NCI-H446 treated with DMSO at 0.1 percent for 48 hours (cell line): Measurements from ENCODE around the gene NRXN3.

Experiments
- DNase-seq: peaks from one replicate; lab custom pipeline; 2025; lab: John Stamatoyannopoulos, UW

The NRXN3 gene

GRCh38 chr14:79822034-79822433 lies 1651.9 kb downstream of the NRXN3 start:
- no peak for DNase-seq

GRCh38 chr14:79825046-79825521 lies 1654.9 kb downstream of the NRXN3 start:
- peak; percentile 47 for DNase-seq

DNA sequence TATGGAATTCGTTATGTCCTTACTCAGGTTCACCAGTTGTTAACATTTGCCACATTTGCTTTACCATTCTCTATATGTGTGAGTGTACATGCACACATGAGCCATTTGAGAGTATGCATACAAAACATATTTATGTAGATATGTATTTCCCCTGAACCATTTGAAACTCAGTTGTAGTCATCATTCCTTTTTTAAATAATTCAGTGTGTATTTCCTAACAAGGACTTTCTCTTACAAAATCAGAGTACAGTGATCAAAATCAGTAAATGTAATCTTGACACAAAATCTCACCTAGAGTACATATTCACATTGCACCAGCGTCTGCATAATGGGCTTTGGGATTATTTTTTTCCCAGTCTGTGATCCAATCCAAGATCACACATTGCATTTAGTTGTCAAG lies 1656.2 kb downstream of the NRXN3 start:
- DNase-seq = no peak

DNA sequence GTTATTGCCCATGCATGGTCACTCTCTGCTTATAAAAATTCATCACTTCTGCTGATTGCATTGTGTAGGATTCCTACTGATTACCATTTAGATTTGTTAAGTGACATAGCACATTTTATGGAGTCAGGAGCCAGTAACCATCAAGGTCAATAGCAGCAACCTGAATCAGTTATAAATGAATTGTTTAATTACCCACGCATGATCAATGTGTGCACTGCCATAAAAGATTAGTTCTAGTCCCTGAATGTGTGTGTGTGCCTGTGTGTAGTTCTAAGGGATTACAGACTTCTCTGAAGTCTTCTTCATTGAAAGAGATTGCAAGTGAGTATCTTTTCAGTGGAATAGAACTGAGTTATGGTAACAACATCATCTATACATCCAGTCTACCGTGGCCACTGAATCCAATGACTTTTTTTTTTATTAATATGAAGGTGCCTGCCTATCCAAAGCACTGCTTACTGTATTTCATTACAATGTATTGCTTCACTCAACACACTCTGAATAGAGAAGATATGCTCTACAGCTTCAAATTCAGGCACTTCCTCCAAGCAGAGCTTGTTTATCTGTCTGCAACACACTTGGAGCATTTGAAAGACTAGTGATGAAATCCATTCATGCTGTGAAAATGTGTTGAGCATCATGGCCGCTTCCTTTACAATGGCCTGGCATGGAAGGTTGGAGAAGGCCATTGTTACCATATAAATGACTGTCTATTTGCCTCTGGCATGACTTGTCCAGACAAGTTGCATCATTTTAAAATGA lies 1659.4 kb downstream of the NRXN3 start:
- no peak for DNase-seq

GRCh38 chr14:79831195-79831892 lies 1661.2 kb downstream of the NRXN3 start:
- DNase-seq = peak; percentile 84

DNA sequence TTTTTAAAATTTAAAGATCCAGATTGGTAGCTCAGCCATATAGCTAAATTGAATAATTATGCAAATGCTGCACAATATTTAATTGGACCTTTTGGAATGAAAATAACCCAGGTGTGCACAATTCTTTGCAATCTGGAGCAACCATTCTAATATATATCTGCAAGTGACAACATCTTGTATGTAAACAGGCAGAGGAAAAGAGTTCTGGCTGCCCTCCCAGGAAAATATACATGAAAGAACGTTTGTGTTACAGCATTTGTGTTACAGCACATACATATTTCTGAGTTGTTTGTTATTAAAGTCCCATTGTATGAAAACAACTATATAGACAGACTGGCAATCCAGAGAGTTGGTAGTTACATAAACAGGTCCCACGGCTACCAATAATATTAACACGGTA lies 1663.6 kb downstream of the NRXN3 start:
- no peak for DNase-seq

DNA sequence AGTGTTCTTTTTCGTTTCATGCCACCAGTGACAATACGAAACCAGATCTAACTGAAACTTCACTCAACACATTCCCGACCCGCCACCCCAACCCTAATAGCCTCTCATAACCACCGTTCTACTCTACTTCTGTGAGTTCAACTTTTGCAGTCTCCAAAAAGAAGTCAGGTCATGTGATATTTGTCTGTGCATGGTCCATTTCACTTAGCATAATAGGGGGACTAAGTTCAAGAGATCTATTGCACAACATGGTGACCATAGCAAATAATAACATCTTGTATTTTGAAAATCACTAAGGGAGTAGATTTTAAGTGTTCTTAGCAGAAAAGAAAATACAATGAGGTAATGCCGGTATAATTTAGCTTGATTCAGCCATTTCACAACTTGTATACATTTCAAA lies 1664.7 kb downstream of the NRXN3 start:
- no peak for DNase-seq

DNA sequence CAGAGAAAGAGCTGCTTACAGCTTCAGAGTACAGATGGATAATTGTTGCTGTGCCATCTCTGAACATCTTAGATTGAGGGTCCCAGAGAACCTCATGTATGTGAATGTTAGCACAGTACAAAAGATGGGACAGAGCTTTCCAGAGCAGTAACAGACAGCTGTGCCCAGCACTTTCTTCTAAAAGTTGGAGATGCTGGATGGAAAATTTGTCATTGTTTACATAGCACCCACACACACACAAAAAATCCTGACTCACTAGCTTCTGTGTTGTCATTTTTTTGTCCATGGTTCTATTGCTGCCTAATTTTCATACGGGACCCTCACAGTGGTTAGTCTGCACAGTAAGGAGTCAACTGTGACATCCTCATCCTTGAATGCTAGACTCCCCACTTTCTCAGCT lies 1666.4 kb downstream of the NRXN3 start:
- no peak for DNase-seq

DNA sequence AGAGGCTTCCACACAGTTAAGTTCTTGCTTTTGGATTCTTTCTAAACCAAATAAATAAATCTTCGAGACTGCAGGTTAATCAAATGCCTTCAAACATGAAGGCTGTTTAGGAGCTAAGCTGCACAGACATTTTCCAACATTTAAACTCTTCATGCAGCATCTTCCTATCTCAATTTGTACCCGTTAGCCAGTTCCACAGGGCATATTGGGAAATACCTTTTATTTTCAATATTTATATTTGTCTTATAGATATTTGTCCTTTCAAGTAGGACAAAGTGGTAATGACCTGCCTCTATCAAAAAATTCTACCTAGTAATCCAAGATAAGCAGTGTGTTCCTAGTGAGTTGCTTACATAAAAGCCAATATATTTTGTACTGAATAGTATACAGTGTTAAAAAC lies 1667.5 kb downstream of the NRXN3 start:
- no peak for DNase-seq

DNA sequence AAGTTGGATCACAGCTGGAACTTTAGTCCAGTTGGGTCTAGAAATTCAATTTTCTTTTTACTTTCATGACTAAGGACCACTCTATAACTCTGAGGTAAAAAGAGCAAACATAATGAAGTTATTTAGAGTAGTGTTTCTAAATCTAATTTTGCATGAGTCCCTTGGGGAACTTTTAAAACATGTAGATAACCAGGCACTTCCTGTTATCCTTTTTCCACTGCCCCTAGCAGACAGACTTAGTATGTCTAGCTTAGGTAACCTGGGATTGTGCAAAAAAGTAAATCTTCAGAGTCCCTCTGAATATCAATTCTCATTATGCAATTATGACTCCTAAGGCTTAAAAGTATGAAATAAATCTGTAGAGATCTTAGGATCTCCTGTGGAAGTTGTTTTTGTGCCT lies 1669.9 kb downstream of the NRXN3 start:
- no peak for DNase-seq

DNA sequence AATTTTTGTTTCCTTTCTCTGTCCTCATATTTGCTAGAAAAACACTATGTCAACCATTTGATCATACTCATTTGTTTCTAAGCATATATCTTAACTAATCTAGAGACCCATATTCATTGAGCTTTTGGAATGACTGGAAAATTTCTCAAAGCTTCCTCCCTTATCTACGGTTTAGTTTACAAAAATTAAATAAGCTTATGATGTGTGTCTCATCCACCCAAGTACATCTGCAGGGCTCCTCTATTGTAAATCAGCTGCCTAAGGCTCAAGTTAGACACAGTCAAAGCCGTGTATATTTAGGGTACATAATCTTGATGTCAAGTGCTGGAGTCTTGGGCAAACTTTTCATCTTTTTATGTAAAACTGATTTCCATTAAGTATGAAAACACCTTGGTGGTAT lies 1670.7 kb downstream of the NRXN3 start:
- DNase-seq = no peak

DNA sequence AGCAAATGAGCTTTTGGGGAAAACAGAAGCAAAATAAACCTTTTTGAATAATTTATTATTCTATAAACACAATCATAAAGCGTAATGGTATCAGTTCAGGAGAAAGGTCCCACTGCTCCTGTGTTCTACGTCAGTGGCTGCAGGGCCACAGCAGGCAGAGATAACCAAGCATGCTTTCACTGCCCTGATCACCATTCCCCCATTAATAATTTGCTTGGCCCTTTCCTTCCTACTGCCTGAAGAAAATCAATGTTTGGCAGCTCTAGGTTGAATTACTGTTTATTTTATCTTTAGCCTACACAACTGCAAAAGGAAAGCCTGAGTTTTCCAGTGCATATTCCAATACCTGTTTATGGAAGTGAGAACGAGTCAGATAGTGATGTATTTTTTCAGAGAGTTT lies 1671.3 kb downstream of the NRXN3 start:
- DNase-seq = no peak

DNA sequence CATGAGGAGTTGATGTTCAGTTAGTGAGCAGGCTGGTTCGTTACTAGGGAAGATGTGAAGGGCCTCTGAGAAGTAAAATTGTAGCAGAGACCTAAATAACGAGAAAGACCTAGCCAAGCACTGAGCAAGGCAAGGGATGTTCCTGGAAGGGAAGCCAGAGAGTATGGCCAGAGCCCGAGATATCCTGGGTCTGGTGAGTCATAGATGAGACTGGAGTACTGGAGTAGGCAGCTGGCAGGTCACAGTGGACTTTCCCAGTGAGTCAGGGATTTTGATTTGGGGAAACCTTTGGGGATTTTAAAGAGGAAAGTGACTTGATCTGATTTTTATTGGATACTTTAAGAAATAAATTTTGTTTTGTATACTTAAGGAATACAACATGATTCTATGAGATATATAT lies 1672.1 kb downstream of the NRXN3 start:
- DNase-seq = peak; percentile 26

DNA sequence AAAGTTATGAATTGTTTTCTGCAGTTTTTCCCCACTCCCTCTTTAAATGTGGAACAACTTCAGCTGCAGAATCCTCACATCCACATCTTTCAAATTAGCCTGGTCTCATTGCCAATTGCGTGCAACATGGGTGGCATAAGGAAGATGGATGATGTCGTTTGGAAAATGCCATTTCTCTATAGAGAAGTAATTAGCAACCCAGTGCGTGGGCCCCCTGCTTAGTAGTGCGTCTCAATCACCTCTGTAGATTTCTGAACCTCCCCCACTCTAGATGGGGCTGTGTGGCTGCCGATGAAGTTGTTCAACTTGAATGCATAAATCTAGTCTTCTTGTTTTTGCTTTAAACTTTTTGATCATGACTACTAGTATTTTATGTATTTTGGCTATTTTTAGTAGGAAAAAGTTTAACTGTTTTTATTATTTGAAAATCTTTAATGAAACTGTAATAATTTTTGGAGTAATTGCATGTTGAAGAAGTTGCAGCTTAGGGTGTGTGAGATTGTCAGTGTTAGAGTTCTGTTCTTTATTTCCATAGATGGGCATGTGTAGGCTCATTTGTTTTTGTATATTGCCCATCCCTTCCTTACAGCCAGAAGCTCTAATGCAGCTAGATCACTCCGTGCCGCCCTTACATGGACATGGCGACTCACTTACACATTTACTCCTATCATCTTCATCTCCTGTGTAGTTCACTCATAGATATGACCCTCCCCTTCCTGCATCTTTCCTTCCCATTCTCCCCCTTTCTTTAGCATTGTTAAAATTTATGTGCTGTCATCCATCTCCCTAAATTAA lies 1683.0 kb downstream of the NRXN3 start:
- peak; percentile 16 for DNase-seq

DNA sequence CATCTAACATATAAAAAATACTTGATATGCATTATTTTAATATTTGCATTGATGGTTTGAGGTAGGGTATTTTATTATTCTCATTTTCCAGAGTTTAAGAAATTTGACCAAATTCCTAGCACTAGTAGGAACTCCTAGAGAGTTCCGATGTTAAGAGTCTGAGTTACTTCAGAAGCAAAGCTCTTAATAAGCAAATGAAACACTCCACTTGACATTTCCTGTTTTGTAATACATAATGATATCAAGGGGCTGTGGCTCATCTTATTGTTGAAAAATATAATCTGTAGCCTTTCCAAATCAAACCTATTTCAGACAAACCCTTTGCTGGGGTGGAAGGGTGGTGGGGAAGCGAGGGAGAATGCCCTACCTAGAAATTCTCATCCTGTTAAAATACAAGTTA lies 1685.6 kb downstream of the NRXN3 start:
- DNase-seq = no peak

- no peak for DNase-seq
These were observed 1686.2 kb downstream of the NRXN3 start for GRCh38 chr14:79856381-79856780.

- no peak for DNase-seq
These were observed 1690.9 kb downstream of the NRXN3 start for GRCh38 chr14:79861111-79861510.

DNA sequence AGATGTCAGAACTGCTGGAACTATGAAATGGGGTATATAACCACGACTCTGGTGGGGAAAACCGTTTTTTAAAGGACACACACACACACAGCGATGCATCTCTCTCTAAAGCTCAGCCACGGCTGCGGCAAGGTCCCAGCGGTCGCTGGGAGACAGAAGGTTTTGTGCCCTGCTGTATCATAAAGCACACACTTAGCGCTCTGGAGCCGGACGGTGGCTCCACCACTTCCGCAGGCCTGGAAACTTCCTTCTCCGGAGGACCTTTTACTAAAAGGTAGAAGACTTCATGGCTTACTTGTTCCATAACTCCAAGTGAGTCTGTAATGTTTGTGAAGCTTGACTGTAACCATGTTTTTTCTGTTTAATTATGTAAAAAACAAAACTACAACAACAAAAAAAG lies 1691.9 kb downstream of the NRXN3 start:
- no peak for DNase-seq

- no peak for DNase-seq
These were observed 1701.0 kb downstream of the NRXN3 start for GRCh38 chr14:79871136-79871535.

DNA sequence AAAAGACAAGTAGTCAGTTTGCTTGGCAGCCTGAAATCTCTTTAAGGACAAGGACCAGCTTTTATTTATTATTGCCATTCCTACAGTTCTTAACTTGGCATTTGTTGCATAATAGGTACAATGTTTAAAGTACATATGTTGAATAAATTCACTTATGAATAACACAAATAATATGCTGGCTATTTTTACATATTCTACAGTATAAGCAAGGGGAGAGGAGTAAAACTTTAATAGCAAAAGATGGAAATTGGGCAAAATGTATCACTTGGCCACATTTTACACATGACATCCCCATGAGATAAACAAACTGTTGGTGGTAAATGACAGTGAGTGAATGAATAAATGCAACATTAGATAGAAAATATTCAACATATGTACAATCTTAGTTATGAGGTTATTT lies 1708.1 kb downstream of the NRXN3 start:
- DNase-seq = no peak

GRCh38 chr14:79878785-79879184 lies 1708.6 kb downstream of the NRXN3 start:
- DNase-seq = no peak

DNA sequence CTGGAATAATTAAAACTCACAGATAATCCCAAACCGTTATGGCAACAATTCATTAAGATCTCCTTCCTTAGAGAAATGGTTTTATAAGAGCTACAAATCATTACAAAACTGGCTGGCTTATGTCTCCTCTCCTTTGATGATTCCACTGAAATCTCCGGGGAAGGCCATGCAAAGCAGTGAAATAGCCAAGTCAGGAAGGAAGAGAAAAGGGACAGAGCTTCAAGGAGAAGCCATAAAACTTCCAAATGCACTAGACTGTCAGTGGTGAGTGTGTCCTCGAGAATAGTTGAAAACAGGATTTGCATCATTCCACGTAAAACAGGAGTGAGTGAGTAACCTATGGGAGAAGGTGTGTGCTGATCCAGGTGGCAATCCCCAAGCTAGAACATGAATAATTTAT lies 1711.1 kb downstream of the NRXN3 start:
- no peak for DNase-seq

- DNase-seq = no peak
These were observed 1720.4 kb downstream of the NRXN3 start for GRCh38 chr14:79890527-79890926.
